LHCN-M2 (cell line): ENCODE results near the gene AHNAK2. TPM values are rescaled to one million over a fixed set of nuclear protein-coding genes. Genes with fewer than 3 reads are reported as not detected.
"Not testable (repeated sequence)": the region's sequence is repeated elsewhere in the genome, so short reads cannot be mapped to it uniquely, and the experiment has no call there.

Experiments
- DNase-seq: peaks from one replicate; pipeline ENCODE4 v3.0.0-alpha.2; 2012; ENCODE audit warnings: low read depth
- total RNA-seq: library from RNA; depleted of rRNA; stranded (reverse); fragments of >200 nt; gene quantifications from 2 replicates; pipeline ENCODE4 v1.2.3, GENCODE V29; 2014

The AHNAK2 gene
- total RNA-seq, 1 experiment from 2014 or later, result 88.2 TPM

- no peak for DNase-seq
Observed at GRCh38 chr14:104898870-104899510, 79.2 kb downstream of the AHNAK2 start.

- no peak for DNase-seq
Observed at GRCh38 chr14:104898195-104898558, 80.0 kb downstream of the AHNAK2 start.

- DNase-seq, result no peak
Observed at GRCh38 chr14:104897330-104898194, 80.6 kb downstream of the AHNAK2 start.

GRCh38 chr14:104895786-104896661 is 82.2 kb downstream of the AHNAK2 start:
- no peak for DNase-seq

GRCh38 chr14:104895207-104895785 is 82.9 kb downstream of the AHNAK2 start:
- no peak for DNase-seq

GRCh38 chr14:104894331-104895206 is 83.6 kb downstream of the AHNAK2 start:
- DNase-seq, result no peak

GRCh38 chr14:104893435-104894207 is 84.6 kb downstream of the AHNAK2 start:
- no peak for DNase-seq

- no peak for DNase-seq
Observed at GRCh38 chr14:104892531-104893434, 85.4 kb downstream of the AHNAK2 start.

- DNase-seq, result no peak
Observed at GRCh38 chr14:104891664-104892530, 86.3 kb downstream of the AHNAK2 start.

GRCh38 chr14:104891121-104891551 is 87.0 kb downstream of the AHNAK2 start:
- DNase-seq, result no peak

- DNase-seq, result not testable (repeated sequence)
Observed at GRCh38 chr14:104890292-104890691, 87.9 kb downstream of the AHNAK2 start.

GRCh38 chr14:104889375-104889757 is 88.8 kb downstream of the AHNAK2 start:
- DNase-seq, result no peak

- DNase-seq, result no peak
Observed at GRCh38 chr14:104888489-104889374, 89.4 kb downstream of the AHNAK2 start.

GRCh38 chr14:104887623-104888488 is 90.3 kb downstream of the AHNAK2 start:
- DNase-seq, result no peak
